HuH-7.5 (cell line): ENCODE data around the gene RCOR1.
"Not testable (repeated sequence)": the region's sequence is repeated elsewhere in the genome, so short reads cannot be mapped to it uniquely, and the experiment has no call there.

Source experiments
- DNase-seq: peaks from one replicate; pipeline ENCODE4 v3.0.0; 2011; ENCODE audit warnings: low spot score

The RCOR1 gene

DNA sequence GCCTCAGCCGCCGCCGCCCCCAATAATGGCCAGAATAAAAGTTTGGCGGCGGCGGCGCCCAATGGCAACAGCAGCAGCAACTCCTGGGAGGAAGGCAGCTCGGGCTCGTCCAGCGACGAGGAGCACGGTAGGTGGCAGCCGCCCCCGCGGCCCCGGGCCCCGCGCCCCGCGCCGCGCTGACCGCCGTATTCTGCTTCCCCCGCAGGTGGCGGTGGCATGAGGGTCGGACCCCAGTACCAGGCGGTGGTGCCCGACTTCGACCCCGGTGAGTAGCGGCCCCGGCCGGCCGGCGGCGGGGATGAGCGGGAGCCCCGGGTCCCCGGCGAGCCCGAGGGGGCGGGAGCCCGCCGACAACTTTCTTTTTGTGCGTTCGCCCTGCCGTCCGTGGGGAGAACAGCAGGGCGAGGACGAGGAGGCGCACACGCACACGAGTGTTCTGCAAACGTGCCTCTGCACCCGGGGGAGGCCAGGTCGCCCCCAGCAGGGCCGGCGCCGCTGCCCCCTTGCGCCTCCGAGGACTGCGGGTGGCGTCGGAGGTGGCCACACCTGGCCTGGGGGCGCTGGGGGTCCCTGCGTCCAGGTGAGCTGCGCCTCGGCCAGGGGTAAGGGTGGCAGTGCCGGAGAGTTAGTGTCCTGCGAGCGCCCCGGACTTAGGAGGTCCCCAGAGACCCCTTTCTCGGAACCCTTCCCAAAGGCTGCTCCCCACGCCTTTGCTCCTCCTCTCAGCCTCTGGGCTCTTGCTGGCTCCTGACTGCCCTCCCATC, 794 bp downstream of the RCOR1 start:
- peak; percentile 50 for DNase-seq

DNA sequence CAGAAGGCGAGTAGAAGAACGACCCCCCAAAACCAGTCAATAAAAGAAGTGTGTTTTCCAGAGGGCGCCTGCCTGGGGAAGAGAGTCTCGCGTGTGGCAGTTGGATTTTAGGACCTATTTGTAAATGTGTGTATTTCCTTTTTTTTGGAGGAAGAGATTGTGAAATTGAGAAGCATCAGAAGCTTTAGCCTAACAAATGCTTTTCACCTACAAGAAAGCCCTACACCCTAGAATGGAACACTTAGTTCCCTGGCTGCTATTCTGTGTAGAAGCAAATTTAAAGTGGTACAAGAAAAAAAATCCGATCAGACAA, 1.3 kb downstream of the RCOR1 start:
- DNase-seq = no peak

DNA sequence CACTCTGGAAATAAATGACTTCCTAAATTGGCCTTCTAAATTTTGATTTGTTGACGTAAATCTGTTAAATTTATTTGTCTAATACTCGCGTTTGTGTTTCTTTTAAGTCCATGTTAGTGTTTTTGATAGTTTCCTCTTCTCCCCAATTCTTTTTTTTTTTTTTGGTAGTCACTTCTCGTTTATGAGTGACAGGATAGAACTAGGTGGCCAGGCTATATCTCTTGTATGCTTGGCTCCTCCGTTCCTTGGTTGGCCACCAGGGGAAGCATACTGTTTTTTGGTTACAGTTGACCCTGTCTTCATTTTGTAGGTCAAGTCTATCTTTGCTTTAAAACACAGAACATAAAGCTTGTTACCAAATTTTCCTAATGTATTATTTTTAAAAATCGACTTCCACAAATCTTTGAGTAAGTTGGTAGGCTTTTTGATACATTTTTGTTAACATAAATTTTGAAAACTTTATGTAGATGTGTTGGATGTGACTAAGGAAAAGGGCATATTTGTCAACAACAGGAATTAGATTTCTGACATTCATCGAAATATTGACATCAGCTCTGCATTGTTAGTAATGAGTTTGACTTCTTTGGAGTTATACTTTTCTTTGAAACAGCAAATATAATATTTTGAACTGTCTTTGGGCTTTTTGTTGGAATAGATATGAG, 2.2 kb downstream of the RCOR1 start:
- DNase-seq = peak; percentile 80

DNA sequence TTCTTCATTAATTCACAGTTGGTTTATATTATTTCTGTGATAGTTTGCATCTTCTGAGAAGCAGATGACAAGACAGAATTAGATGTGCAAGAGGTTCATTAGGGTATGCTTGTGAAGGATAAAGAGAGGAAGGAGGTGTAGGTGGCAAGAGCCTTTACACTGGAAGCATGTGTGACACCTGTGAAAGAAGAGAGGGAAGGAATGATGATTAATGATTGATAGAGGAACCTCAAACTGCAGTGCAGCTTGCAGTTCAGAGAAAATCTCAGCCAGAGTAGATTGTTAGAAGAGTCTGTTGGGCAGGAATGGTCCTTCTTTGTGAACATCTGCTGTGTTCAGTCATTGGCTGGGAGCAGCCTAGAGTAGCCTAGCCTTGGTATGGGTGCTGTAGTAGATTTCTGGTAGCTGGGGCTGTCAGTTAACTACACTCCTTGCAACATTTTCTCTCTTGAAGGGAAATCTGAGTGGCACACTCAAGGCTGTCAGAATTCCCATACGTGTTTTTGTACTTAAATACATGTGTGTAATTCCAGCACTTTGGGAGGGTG, 9.0 kb downstream of the RCOR1 start:
- no peak for DNase-seq

DNA sequence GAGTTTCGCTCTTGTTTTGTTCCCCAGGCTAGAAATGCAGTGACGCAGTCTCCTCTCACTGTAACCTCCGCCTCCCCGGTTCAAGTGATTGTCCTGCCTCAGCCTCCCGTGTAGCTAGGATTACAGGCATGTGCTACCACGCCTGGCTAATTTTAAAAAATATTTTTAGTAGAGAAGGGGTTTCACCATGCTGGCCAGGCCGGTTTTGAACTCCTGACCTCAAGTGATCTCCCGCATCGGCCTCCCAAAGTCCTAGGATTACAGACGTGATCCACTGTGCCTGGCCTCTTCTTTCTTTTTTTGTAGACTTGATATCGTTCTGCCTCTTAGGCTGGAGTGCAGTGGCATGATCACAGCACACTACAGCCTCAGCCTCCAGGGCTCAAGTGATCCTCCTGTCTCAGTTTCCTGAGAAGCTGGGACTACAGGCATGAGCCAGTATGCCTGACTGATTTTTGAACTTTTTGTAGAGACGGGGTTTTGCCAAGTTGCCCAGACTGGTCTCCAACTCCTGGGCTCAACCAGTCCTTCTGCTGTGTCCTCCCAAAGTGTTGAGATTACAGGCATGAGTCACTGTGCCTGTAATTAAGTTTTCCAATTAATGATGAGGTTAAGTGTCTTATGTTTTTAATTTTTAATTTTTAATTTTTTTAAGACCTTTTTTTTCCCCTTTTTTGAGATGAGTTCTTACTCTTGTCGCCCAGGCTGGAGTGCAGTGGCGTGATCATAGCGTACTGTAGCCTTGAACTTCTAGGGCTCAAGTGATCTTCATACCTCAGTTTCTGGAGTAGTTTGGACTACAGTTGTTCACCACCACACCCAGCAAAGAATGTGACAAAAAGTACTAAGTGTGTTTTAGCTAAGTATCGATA, 10.2 kb downstream of the RCOR1 start:
- no peak for DNase-seq

DNA sequence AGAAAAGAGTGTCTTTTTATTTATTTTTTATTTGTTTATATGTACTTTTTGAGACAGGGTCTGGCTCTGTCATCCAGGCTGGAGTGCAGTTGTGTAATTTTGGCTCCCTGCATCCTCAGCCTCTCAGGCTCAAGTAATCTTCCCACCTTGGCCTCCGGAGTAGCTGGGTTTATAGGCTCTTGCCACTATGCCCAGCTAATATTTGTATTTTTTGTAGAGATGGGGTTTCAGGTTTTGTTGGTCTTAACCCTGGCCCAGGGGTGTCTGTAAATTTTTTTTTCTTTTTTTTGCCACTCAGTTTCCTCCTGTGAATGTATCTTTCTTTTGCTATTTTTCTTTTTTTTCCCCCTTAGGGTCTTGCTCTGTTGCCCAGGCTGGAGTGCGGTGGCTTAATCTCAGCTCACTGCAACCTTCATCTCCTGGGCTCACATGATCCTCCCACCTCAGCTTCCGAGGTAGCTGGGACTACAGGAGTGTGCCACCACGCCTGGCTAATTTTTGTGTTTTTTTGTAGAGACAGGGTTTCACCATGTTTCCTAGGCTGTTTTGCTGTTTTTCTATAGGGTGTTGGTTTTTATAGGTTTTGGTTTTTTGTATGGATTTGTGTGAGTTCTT, 11.0 kb downstream of the RCOR1 start:
- DNase-seq = no peak

DNA sequence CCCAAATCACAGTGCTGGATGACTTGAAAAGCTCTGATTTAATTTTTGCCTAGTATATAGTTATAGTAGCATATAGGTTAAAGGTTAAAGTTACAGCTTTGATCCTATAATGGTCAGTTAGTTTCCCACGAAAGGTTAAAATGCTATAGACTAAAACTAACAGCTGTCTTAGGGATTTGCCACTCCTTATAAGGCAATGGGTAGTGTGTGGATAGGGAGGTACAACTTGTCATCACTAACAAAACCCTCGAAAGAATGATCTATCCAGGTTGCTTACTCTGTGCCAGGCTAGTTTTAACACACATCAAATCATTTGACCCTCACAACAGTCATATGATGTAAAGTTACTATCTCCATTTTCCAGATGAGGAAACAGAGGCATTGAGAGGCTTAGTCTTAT, 11.7 kb downstream of the RCOR1 start:
- no peak for DNase-seq

DNA sequence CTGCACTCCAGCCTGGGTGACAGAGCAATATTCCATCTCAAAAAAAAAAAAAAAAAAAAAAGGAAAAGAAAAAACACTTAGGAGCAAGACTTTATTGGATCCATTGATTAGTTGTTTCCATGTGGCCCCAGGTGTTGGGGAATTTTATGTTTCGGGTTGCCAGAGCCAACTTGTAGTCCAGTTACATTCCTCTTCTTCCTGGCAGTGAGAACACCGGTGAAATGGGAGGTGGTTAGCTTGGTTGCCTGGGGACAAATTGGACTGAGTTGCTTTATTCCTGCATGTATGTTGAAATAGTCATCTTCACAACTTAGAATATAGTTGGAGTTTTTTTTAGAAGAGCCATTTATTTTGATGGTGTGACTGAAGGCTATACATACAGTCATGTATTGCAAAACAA, 12.6 kb downstream of the RCOR1 start:
- no peak for DNase-seq

DNA sequence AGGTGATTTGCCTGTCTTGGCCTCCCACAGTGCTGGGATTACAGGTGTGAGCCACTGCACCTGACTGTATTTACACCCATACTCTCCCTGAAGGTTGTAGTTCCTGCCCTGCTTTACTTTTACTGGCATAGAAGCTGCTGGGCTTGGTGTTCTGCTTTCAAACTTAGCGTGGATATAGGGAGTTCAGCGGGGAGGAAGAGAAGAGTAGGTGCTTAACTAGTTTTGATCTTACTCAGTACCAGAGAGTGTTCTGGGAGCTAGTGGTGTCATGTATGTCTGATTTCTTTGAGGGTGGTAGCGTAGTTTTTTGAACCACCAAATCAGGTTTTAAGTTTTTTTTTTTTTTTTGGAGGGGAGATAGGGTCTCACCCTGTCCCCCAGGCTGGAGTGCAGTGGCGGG, 13.8 kb downstream of the RCOR1 start:
- no peak for DNase-seq

DNA sequence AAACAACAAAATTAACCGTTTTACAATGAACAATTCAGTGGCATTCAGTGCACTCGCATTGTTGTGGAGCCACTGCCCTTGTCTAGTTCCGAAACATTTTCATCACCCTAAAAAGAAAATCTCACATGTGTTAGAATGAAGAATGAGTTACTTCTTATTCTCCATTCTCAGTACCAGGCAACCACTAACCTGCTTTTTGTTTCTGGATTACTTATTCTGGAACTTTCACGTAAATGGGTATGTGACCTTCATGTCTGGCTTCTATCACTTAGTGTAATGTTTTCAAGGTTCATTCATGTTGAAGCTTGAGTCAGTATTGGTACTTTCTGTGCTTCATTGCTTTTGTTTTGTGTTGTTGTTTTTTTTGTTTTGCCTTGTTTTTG, 15.6 kb downstream of the RCOR1 start:
- DNase-seq = no peak

DNA sequence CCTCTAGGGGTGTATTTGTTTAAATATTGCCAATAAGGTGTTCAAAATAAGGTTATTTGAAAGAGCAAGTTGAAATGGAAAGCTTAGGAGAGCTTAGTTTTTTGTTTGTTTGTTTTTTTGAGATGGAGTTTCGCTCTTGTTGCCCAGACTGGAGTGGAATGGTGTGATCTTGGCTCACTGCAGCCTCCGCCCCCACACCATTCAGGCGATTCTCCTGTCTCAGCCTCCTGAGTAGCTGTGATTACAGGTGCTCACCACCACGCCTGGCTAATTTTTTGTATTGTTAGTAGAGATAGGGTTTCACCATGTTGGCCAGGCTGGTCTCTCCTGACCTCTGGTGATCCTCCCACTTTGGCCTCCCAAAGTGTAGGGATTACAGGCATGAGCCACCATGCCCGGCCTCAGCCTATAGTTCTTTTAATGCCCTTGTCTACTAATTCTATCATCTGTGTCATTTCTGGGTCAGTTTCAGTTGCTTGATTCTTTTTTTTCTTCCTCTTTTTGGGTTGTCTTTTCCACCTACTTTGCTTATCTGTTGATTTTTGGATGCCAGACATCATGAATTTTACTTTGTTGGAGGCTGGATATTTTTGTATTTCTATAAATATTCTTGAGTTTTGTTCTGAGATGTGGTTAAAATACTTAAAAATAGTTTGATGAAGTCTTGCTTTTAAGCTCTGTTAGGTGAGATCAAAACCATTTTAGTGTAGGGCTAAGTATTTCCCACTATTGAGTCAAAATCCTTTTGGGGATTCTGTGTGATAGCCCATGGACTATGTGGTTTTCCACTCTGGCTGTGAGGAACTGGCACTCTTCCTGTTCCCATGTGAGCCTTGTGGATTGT, 18.7 kb downstream of the RCOR1 start:
- DNase-seq = no peak

DNA sequence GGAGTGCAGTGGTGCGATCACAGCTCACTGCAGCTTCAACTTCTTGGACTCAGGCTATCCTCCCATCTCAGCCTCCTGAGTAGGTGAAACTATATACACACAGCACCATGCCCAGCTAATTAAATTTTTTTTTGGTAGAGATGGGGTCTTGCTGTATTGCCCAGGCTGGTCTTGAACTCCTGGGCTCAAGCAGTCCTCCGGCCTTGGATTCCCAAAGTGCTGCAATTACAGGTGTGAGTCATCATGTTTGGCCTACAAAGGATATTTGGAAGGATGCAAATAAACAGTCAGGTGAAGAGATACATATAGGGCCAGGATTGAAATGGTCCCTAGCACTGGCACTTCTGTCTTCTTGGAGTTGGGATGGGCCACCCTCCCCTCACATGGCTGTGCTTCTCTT, 23.9 kb downstream of the RCOR1 start:
- no peak for DNase-seq

DNA sequence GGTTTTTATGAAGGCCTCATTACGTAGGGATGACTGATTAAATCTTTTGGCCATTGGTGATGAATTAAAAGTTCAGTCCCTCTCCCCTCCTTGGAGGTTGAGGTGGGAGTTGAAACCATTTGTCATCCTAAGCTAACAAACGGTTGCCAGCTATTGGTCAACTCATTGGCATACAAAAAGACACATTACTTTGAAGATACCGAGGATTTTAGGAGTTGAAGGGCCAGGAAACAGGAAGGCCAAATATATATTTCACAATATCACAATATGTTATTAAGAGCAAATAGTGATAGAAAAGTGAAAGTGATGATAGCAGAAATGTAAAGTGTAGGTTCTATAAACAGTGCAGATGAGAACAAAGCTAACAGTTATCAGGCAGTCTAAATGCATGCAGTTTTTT, 24.4 kb downstream of the RCOR1 start:
- DNase-seq = no peak

DNA sequence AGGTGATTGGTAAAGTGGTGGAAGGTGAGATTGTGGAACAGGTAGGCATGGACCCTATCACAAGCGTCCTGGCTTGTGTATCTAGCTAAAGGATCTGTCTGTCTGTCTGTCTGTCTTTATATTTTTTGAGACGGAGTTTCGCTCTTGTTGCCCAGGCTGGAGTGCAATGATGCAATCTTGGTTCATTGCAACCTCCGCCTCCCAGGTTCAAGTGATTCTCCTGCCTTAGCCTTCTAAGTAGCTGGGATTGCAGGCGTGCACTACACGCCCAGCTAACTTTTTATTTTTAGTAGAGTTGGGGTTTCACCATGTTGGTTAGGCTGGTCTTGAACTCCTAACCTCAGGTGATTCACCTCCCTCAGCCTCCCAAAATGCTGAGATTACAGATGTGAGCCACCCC, 26.6 kb downstream of the RCOR1 start:
- DNase-seq = not testable (repeated sequence)

DNA sequence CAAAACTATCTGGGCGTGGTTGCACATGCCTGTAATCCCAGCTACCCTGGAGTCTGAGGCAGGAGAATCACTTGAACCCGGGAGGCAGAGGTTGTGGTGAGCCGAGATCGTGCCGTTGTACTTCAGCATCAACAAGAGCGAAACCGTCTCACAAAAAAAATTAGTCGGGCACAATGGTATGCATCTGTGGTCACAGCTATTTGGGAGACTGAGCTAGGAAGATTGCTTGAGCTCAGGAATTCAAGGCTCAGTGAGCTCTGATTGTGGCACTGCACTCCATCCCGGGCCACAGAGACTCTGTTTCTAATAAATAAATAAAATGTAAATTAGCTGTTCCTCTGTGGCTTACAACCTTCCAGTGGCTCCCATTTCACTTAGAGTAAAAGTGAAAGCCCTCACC, 28.0 kb downstream of the RCOR1 start:
- DNase-seq = no peak

DNA sequence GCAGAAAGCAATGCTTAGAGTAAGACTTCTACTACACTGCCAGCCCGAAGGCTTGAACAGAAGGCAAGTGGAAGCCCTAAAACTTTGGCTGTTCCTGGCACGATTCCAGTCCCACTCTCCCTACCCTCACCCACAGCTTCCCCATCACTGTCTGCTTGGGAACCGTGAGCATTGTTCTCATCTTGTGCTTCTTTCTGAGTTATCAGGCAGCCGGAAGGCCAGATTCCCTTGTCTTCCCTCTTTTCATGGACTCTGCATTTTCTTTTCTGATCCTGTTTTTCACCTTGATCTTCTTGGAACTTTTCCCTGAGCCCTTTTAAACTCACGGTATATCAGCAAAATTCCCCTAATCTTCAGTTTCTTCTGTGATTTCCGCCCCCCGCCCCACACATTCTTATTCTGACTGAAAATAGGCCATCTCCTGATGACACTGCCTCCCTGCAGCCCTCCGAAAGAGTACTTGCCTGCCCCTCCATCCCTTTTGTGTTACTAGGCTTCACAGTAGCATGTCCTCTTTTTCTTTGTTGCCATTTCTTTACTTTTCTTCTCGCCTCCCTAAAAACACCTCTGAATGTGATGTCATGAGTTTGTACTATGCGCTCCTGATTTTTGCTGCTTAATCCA, 29.9 kb downstream of the RCOR1 start:
- no peak for DNase-seq

DNA sequence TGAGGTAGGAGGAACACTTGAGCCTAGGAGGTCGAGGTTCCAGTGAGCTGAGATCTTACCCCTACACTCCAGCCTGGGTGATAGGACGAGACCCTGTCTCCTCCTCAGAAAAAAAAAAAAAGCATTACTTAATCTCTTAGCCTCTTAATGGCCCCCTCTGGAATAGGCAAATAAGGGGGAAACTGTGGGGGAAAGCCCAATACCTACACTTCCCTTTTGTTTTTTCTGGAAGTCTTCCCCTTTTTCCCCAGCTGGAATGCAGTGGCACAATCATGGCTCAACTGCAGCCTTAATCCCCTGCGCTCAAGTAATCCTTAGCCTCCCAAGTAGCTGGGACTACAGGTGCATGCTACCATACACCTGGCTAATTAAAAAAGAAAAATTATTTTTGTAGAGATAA, 32.2 kb downstream of the RCOR1 start:
- no peak for DNase-seq

DNA sequence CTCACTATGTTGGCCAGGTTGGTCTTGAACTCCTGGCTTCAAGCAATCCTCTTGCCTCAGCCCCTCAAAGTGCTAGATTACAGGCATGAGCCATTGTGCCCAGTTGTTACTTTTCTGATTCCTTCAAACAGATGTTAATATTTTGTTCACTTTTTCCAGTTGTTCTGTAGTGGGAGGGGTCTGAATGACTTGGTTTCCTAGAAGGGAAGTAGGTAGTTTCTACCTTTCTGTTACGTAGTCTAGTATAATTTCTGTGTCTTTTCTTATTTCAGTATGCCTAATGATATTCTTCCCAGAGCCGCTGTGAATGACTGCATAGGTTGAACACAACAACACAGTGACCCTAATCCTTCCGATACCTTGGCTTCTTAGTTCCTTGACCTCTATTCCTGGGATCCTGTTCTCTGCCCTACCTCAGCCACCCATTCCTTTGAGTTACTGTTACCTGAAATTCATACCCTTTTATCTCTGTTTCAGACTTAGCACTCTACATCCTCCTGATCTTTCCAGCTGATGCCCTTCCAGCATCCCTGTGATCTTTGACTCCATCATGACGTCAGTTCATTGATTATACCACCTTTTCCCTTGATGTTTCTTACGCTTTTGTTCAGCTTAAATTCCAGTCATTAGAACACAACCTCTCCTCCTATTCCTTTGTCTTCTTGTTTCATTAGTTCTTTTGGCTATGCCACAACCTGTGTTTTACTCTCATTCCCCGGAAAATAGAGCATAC, 33.3 kb downstream of the RCOR1 start:
- no peak for DNase-seq

DNA sequence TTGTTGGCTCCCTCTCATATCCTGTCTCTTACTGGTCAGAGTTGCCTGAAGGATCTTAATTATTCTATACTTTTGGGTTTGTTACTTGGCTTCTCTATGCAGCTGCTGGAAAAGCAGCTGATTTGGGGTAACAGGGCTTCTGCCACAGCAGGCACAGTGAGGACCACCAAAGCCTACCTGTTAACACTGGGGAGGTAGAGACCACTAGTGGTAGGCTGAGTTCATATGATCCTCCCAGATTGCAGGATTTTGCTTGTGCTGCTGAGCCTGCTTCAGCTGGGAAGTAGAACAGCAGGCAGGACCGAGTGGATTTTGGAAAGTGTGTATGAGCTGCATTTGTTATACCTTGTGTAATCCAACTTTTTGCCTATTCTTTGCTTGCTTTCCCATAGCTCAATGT, 34.1 kb downstream of the RCOR1 start:
- no peak for DNase-seq

DNA sequence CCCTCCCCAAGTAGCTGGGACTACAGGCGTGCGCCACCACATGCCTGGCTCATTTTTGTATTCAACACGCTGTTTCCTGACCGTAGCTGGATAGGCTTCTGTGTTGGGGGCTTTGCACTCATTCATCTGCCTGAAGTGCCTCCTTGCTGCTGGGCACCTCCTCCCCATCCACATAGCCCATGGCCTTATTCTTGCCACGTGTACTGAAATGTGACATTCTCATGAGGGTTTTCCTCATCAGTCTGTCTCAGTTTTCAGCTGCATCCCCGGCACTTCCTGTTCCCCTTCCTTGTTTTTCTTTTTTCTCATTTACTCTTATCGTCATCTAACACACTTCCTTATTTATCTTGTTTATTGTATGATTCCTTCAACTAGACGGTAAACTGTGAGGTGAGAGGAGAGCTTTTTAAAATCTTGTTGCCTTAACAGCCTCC, 36.6 kb downstream of the RCOR1 start:
- no peak for DNase-seq
